ENCODE measurements around the gene TGFA. TPM values are rescaled to one million over a fixed set of nuclear protein-coding genes. Genes with fewer than 3 reads are reported as not detected.

TGFA gene
- total RNA-seq, 1 experiment from 2014 or later: 1.7 TPM

DNA sequence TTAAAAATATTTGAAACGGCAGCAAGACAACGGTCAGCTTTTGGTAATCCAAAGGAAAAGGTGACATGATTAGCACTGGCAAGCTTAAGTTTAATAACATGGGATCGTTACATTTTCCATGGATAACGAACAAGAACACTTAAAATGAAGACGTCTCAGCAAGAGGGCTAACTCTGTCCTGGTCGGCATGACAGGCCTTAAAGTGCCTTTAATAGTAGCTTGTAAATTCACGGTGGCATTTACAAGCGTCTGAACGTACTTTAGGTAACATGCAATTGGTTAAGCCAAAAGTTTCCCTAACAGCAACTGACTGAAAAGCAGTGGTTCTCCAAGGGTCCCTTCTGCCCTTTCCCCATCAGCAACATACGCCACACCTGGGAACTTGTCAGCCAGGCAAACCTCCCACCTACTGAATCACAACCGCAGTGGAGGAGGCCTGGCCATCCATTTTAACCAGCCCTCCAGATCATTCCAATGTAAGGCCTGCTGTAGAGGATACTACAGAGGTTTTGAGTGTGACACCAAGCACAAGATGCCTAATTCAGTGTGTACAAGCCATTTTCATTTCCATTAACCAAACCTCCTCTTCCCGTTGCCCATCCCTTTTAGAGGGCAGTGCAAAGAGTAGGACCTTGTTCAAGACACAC, 4.4 kb downstream of the TGFA start:
- TF ChIP-seq, protein P1, sequence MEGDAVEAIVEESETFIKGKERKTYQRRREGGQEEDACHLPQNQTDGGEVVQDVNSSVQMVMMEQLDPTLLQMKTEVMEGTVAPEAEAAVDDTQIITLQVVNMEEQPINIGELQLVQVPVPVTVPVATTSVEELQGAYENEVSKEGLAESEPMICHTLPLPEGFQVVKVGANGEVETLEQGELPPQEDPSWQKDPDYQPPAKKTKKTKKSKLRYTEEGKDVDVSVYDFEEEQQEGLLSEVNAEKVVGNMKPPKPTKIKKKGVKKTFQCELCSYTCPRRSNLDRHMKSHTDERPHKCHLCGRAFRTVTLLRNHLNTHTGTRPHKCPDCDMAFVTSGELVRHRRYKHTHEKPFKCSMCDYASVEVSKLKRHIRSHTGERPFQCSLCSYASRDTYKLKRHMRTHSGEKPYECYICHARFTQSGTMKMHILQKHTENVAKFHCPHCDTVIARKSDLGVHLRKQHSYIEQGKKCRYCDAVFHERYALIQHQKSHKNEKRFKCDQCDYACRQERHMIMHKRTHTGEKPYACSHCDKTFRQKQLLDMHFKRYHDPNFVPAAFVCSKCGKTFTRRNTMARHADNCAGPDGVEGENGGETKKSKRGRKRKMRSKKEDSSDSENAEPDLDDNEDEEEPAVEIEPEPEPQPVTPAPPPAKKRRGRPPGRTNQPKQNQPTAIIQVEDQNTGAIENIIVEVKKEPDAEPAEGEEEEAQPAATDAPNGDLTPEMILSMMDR (IDR thresholded peaks at IDR 0.05): no peak
- TF ChIP-seq SIN3A (IDR thresholded peaks at IDR 0.05; ENCODE audit: borderline replicate concordance, insufficient read depth, low read depth, low read length) (no peak), POLR2AphosphoS5 (IDR thresholded peaks at IDR 0.05; ENCODE audit: low read depth, low read length) (no peak), TCF7L2 (IDR thresholded peaks at IDR 0.05; ENCODE audit: low read depth, low read length) (no peak)
- TF ChIP-seq, protein P2, sequence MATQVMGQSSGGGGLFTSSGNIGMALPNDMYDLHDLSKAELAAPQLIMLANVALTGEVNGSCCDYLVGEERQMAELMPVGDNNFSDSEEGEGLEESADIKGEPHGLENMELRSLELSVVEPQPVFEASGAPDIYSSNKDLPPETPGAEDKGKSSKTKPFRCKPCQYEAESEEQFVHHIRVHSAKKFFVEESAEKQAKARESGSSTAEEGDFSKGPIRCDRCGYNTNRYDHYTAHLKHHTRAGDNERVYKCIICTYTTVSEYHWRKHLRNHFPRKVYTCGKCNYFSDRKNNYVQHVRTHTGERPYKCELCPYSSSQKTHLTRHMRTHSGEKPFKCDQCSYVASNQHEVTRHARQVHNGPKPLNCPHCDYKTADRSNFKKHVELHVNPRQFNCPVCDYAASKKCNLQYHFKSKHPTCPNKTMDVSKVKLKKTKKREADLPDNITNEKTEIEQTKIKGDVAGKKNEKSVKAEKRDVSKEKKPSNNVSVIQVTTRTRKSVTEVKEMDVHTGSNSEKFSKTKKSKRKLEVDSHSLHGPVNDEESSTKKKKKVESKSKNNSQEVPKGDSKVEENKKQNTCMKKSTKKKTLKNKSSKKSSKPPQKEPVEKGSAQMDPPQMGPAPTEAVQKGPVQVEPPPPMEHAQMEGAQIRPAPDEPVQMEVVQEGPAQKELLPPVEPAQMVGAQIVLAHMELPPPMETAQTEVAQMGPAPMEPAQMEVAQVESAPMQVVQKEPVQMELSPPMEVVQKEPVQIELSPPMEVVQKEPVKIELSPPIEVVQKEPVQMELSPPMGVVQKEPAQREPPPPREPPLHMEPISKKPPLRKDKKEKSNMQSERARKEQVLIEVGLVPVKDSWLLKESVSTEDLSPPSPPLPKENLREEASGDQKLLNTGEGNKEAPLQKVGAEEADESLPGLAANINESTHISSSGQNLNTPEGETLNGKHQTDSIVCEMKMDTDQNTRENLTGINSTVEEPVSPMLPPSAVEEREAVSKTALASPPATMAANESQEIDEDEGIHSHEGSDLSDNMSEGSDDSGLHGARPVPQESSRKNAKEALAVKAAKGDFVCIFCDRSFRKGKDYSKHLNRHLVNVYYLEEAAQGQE (IDR thresholded peaks at IDR 0.05; ENCODE audit: insufficient read depth in 1 of 2, low read depth in 2 of 2, low read length in 1 of 2): no peak
- peaks cover 7% of the 10 kb centered on the region; the same call in 1 of the 2 replicates for H3K36me3 ChIP-seq (ENCODE audit: control insufficient read depth, insufficient read depth, low read length)
- POLR2A ChIA-PET: no interaction called here
- H3K4me1 ChIP-seq (ENCODE audit: control insufficient read depth, insufficient read depth, low read length): peaks cover 4% of the 10 kb centered on the region
- no peaks in the 10 kb centered on the region for H3K9me3 ChIP-seq (ENCODE audit: control insufficient read depth, insufficient read depth, low read depth, low read length)
- intact Hi-C loops (cut with micrococcal nuclease; ENCODE audit: unreplicated experiment): no loop called here
- BruUV-seq (replicated peaks): no TSS peak
- no peak overlapping the region for H3K27ac ChIP-seq (ENCODE audit: low read length)
- in situ Hi-C loops (cut with HindIII; ENCODE audit: low pct_unique_long_range_greater_than_20kb, low sequenced_read_pairs): no loop called here
- peaks cover 20% of the 10 kb centered on the region for H3K27me3 ChIP-seq (ENCODE audit: control insufficient read depth, insufficient read depth, low read length)
- DNase-seq (ENCODE audit: low read depth, low spot score) (no peak), ATAC-seq (no peak)
- CTCF ChIA-PET: interaction anchor here (0.6 kb wide), 1 partner anchor 244 kb away, joined by 3 read pairs; no protein-coding TSS in a partner anchor
- H3K4me3 ChIP-seq (ENCODE audit: low read depth in 2 of 2, low read length in 2 of 2): no peak overlapping the region

DNA sequence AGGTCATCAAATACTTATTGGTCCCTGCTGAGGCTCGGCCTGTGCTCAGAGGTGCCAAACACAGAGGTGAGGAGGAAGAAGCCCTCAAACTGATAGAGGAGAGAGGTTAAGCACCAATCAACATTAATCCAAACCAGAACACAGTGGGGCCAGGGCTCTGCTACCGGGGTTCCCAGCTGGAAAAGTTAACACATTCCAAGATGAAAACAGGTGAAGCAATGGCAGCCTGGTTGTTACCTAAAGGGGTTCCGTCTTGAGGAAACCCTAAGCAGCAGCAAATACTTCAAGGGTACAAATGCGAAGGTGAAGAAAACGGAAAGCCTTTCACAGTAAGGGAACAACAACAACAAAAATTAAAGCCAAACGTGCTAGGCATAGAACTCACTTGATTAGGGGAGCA, 5.4 kb downstream of the TGFA start:
- no peak for DNase-seq (ENCODE audit: low read depth, low spot score)
- POLR2A ChIA-PET: no interaction called here
- intact Hi-C loops (cut with micrococcal nuclease; ENCODE audit: unreplicated experiment) (no loop called here), in situ Hi-C loops (cut with HindIII; ENCODE audit: low pct_unique_long_range_greater_than_20kb, low sequenced_read_pairs) (no loop called here)
- no peak overlapping the region for H3K4me3 ChIP-seq (ENCODE audit: low read depth in 2 of 2, low read length in 2 of 2)
- no peak for ATAC-seq
- CTCF ChIA-PET: no interaction called here
- H3K36me3 ChIP-seq (ENCODE audit: control insufficient read depth, insufficient read depth, low read length): peaks cover 4% of the 10 kb centered on the region; the same call in 1 of the 2 replicates
- peaks cover 20% of the 10 kb centered on the region for H3K27me3 ChIP-seq (ENCODE audit: control insufficient read depth, insufficient read depth, low read length)
- H3K27ac ChIP-seq (ENCODE audit: low read length): no peak overlapping the region
- TF ChIP-seq, protein P2 (IDR thresholded peaks at IDR 0.05; ENCODE audit: insufficient read depth in 1 of 2, low read depth in 2 of 2, low read length in 1 of 2): no peak
- TF ChIP-seq, protein P1 (IDR thresholded peaks at IDR 0.05): no peak
- TF ChIP-seq SIN3A (IDR thresholded peaks at IDR 0.05; ENCODE audit: borderline replicate concordance, insufficient read depth, low read depth, low read length) (no peak), TCF7L2 (IDR thresholded peaks at IDR 0.05; ENCODE audit: low read depth, low read length) (no peak), POLR2AphosphoS5 (IDR thresholded peaks at IDR 0.05; ENCODE audit: low read depth, low read length) (no peak)
- H3K9me3 ChIP-seq (ENCODE audit: control insufficient read depth, insufficient read depth, low read depth, low read length): no peaks in the 10 kb centered on the region
- BruUV-seq (replicated peaks): no TSS peak
- peaks cover 4% of the 10 kb centered on the region for H3K4me1 ChIP-seq (ENCODE audit: control insufficient read depth, insufficient read depth, low read length)
